CD4-positive, alpha-beta T cell treated with Interleukin-6 for 4 hours (primary cell): ENCODE results near the gene EXTL1.

Experiments
- DNase-seq: peaks from one replicate; pipeline ENCODE4 v3.0.0-alpha.2; 2020; ENCODE audit warnings: mixed read lengths

Gene EXTL1

DNA sequence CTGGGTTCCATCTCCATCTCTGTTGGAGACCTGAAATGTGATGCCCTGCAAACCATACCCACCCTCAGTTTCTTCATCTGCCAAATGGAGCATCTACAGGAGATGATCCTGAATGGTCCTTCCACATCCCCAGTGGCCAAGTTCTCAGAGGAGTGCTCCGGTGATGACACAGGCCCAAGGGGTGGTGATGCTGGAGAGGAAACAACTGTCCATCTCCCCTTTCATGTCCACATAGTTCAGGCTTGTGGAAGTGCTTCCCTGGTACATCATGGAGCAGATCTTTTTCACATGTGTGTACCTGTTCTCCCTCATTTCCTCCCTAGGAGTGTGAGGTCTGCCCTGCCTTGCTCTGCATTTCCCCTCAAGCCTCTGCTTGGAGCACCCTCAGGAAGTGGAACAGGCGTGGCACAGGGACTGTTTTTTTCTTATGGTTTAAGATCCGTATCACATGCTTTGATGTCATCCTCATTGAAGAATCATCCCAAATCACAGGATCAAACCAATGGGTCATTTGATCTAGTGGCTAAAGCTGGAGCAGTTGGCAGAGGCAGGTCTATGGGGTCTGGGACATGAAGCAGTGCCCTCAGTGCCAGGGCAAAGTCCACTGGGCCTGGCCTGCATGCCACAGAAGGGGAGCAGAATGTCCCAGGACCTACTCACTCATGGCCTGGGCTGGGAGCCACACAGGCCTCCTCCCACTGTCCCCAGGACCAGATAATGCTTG is 54.0 kb downstream of the EXTL1 start:
- no peak for DNase-seq

DNA sequence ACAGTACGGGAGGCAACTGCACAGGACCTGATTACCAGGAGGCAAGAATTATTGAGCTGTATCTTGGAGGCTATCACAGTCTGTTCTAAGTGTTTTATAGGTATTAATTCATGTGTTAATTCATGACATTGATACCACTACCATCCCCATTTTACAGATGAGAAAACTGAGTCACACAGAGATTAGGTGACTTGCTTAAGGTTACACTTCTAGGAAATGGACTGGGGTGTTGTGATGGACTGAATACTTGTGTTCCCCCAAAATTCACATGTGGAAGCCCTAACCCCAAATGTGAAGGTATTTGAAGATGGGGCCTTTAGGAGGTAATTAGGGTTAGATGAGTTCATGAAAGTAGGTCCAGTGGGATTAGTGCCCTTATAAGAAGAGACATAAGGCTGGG is 55.9 kb downstream of the EXTL1 start:
- no peak for DNase-seq

DNA sequence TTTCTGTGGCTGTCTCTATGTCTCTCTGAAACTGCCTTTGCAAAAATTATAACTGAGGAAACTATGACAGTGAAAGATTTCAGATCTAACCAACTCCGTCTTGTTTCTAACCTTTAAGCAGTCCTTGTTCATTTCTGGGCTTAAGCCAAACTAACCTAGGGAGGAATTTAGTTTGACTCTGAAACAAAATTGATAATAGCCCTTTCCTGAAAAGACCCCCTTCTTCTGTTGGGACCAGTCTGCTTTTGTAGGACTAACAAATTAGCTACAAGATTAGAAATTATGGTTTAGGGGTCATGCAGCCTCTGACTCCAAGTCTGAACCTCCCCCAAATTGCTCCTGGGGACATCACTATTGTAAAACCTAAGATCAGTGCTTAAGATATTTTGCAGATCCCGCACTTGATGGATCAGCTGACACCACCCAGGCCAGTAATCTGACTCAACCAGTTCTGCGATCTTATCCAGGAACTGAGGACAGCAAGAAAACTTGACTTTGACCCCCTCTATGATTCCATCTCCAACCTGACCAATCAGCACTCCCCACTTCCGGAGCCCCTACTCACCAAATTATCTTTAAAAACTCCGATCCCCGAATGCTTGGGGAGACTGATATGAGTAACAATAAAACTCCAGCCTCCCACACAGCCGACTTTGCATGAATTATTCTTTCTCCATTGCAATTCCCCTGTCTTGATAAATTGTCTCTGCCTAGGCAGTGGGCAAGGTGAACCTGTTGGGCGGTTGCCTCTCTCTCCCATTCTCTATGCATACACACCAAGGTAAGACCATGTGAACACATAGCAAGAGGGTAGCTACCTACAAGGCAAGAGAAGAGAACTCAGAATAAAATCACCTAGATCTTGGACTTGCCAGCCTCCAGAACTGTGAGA is 57.0 kb downstream of the EXTL1 start:
- no peak for DNase-seq

DNA sequence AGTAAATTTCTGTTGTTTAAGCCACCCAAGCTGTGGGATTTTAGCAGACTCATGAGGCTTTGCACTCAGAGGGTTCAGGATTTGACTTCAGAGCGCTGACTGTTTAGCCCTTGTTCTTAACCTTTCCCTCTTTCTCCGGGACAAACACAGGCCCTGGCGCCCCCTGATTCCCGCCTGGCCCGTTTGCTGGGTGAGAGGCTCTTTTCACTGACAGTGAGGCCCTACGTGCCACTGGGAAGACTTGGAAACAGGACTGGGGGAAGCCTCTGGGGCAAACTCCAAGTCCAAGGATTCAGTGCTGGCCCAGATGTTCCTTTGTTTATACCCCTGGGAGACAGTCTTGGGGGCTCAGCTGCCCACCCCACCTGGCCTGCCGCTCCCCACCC is 57.6 kb downstream of the EXTL1 start:
- DNase-seq: no peak

DNA sequence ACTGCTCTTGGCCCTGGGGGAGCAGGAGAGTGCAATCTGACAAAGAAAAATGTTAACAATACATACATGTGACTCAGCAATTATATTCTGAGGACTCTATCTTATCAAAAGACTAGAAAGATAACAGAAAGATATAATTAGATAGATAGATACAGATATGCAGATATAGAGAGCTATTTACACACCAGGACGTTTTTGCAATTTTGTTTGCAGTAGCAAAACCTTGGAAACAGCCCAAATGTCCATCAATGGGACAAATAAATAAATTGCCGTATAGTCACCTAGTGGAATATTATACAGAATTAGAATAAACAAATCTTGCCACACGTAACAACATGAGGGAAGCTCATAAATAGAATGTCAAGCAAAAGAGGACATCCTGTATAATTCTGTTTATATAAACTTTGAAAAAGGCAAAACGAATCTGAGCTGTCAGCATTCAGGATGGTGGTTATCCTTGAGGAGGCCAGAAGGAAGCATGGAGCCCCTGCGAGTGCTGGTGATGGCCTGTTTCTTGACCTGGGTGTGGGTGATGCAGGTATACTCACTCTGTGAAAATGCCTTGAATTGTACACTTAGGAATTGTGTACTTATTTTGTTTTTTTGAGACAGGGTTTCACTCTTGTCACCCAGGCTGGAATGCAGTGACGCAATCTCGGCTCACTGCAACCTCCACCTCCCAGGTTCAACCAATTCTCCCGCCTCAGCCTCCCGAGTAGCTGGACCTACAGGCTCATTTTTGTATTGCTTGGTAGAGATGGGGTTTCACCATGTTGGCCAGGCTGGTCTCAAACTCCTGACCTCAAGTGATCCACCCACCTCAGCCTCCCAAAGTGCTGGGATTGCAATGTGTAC is 58.6 kb downstream of the EXTL1 start:
- no peak for DNase-seq

DNA sequence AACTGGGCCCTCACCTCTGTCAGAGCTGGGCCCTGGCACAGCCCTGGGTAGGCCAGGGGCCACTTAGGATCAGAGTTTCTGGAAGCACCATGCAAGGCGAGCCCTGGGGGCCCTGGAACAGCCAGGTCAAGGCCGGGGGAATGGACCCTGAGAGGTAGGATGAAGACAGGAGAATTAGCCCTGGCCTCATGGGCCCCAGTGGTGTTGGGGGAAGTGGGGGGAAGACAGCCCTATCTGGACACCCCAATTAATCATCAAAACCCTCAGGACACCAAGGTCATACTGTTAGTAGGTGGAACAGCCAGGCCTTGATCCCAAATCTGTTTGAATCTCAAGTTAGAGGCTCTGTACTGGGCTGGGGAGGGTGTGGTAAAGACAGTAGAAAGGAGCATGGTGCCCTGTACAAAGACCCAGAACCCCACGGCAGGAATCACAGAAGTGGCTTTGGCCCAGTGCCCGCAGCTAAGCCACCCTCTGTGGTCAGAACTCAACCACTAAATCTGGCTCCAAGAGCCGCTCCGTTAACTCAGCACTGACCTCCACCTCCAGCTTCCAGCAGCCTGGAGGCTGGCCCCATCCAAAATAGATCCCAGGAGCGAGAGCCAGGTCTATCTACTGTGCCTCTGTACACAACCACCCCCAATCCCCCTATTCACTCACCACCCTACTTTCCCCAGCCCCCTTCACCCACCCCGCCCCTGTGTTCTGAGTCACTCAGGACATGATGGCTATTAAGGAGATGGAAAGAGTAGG is 59.9 kb downstream of the EXTL1 start:
- DNase-seq: no peak

DNA sequence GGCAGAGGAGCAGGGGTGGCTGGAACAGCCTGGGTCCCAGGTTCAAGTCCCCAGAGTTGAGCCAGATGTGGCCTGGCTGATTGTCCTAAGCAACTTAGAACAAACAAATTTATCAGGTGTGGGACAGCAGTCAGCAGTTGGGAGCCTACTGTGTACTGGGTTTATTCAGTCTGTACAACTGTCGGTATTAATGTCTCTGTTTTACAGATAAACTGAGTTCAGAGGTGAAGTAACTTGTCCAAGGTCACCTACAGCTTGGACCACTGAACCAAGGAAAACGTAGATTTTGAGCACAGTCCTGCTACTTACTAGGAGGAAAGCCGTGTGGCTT is 60.4 kb downstream of the EXTL1 start:
- no peak for DNase-seq

DNA sequence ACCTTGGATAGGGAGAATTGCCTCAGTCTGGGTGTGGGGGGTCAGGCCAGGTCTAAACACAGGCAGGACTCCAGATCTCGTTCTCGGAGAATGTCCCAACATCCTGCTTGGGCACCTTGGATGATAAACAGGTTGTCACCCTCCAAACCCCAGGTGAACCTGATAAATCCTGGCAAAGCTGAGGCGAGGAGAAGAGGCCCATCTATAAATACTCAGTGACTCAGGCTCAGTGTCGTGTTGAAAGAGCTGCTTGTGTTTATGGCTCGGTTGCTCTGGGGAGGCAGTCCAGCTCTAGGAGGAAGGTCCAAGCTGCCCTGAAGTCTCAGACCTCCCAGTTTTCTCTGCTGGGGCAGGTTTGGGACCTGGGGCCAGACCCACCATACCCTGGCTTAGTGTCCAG is 61.6 kb downstream of the EXTL1 start:
- DNase-seq: no peak

DNA sequence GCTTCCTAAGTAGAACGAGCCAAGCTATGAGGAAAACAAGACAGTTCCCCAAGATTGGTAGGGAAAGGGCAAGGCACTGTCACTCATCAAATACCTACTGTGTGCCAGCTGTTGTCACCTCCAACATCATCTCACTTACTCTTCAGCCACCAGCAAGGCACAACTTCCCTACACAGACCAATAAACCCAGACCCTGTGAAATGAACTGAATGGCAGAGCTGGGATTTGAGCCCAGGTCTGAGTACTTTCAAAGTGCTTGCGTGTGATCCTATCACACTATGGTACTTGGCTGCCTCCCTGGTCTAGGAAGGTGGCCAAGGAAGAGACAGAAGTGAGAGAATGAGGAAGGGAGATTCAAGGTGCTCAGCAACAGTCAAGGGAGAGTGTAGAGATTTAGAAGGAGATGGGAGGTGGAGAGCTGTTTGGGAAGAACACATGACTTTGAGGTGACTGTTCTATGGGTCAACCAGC is 62.6 kb downstream of the EXTL1 start:
- no peak for DNase-seq

DNA sequence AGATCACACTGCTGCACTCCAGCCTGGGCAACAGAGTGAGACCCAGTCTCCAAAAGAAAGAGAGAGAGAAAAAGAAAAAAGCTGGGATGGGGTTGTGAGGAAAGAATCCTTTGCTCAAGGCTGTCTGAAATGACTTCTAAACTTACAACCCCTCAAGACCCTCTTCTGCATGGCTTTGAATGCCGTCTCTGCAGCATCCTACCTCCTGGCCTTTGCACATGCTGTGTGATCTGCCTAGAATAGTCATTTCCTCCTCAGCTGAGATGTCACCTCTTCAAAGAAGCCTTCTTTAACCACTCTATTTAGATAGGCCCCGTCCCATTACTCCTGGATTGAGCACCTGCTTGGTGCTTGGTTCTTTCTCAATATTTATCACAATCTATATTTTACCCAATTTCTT is 63.3 kb downstream of the EXTL1 start:
- no peak for DNase-seq
